H1 (cell line): Measurements from ENCODE around the gene DDX51. TPM values are rescaled to one million over a fixed set of nuclear protein-coding genes. Genes with fewer than 3 reads are reported as not detected.

ENCODE experiments used
- CTCF ChIA-PET: fragments of 300-600 bp; sonication (Branson Sonifier 250); formaldehyde crosslinking; loops from one replicate; lab custom pipeline; 2021; ENCODE audit not compliant: partially characterized antibody; lab: Charles Lee
- POLR2A ChIA-PET: fragments of 300-600 bp; sonication (Branson Sonifier 250); formaldehyde crosslinking; loops from one replicate; lab custom pipeline; 2021; ENCODE audit warnings: inconsistent platforms; ENCODE audit not compliant: partially characterized antibody; lab: Charles Lee
- DNase-seq, 2 experiments: peaks; one replicate each; pipeline versions ENCODE4 v3.0.0 to v3.0.0-alpha.2; 2010 to 2022; ENCODE audit warnings: low spot score in 2 of 2, low read depth in 1 of 2, mixed read lengths in 1 of 2
- FAIRE-seq: peaks from 2 replicates; lab custom pipeline; 2011; peaks lifted over from hg19 to GRCh38; lab: Jason Lieb, UNC
- H2AFZ ChIP-seq: 2 replicates; pipeline ENCODE4 v1.8.1; 2012; ENCODE audit warnings: low read length, inconsistent platforms
- H2AK5ac ChIP-seq: 2 replicates; pipeline ENCODE4 v1.6.1; 2013; ENCODE audit warnings: low read depth, low read length
- H2BK120ac ChIP-seq: replicated peaks from 2 replicates; pipeline ENCODE3; 2013; ENCODE audit warnings: low read depth, low read length, inconsistent platforms
- H2BK12ac ChIP-seq: 2 replicates; pipeline ENCODE4 v1.6.1; 2013; ENCODE audit warnings: low read depth, low read length
- H2BK15ac ChIP-seq: 2 replicates; pipeline ENCODE4 v1.6.1; 2013; ENCODE audit warnings: low read length
- H2BK20ac ChIP-seq: 2 replicates; pipeline ENCODE4 v1.6.1; 2013; ENCODE audit warnings: low read length
- H2BK5ac ChIP-seq: 2 replicates; pipeline ENCODE4 v1.6.1; 2013; ENCODE audit warnings: low read depth, low read length
- H3K14ac ChIP-seq: 2 replicates; pipeline ENCODE4 v1.6.1; 2013; ENCODE audit warnings: inconsistent platforms; ENCODE audit not compliant: insufficient read length
- H3K18ac ChIP-seq: 2 replicates; pipeline ENCODE4 v1.6.1; 2013; ENCODE audit warnings: low read length; ENCODE audit errors: extremely low read depth
- H3K23ac ChIP-seq: 2 replicates; pipeline ENCODE4 v1.6.1; 2013; ENCODE audit warnings: inconsistent platforms; ENCODE audit not compliant: insufficient read length
- H3K23me2 ChIP-seq: 2 replicates; pipeline ENCODE4 v1.6.1; 2013; ENCODE audit warnings: low read depth, low read length
- H3K27ac ChIP-seq: 2 replicates; pipeline ENCODE4 v1.6.1; 2011; ENCODE audit warnings: low read depth, low read length, inconsistent platforms
- H3K27me3 ChIP-seq, 4 experiments: replicated peaks in 1 of 4; 1 replicate in 1 of 4; 2 replicates in 3 of 4; pipeline versions ENCODE4 v1.6.1 to v1.8.1; 2011 to 2013; ENCODE audit warnings: low read length in 3 of 4, mild to moderate bottlenecking in 3 of 4, inconsistent platforms in 2 of 4, mixed read lengths in 2 of 4, moderate library complexity in 1 of 4; ENCODE audit not compliant: control insufficient read depth in 3 of 4, insufficient read depth in 3 of 4; ENCODE audit errors: extremely low read depth in 1 of 4
- H3K36me3 ChIP-seq, 4 experiments: 2 replicates each; pipeline versions ENCODE4 v1.6.1 to v1.8.1; 2011 to 2013; ENCODE audit warnings: mild to moderate bottlenecking in 4 of 4, low read length in 3 of 4, moderate library complexity in 2 of 4, control low read depth in 1 of 4, inconsistent platforms in 1 of 4; ENCODE audit not compliant: insufficient read depth in 4 of 4, control insufficient read depth in 2 of 4
- H3K4ac ChIP-seq: replicated peaks from 2 replicates; pipeline ENCODE3; 2013; ENCODE audit warnings: low read length, low read depth, mixed read lengths, inconsistent platforms; ENCODE audit not compliant: insufficient read length
- H3K4me1 ChIP-seq, 4 experiments: replicated peaks in 1 of 4; 1 replicate in 1 of 4; 2 replicates in 3 of 4; pipeline versions ENCODE4 v1.6.1 to v1.8.1; 2011 to 2013; ENCODE audit warnings: low read length in 3 of 4, inconsistent platforms in 2 of 4, mixed read lengths in 1 of 4; ENCODE audit not compliant: insufficient read depth in 4 of 4, control insufficient read depth in 3 of 4
- H3K4me2 ChIP-seq, 2 experiments: 2 replicates each; pipeline versions ENCODE4 v1.6.1 to v1.8.1; 2011 to 2013; ENCODE audit warnings: low read depth in 2 of 2, low read length in 2 of 2, control low read depth in 1 of 2, inconsistent platforms in 1 of 2, mild to moderate bottlenecking in 1 of 2; ENCODE audit not compliant: insufficient read depth in 1 of 2
- H3K4me3 ChIP-seq, 4 experiments: fragments of 200-600, 300-600 bp in 1 of 4; sonication (generic), shearing (Covaris generic), sonication (Bioruptor Twin) in 1 of 4; 2 replicates each; pipeline versions ENCODE4 v1.5.1 to v1.8.1; 2011 to 2016; ENCODE audit warnings: low read length in 4 of 4, low read depth in 3 of 4, control low read depth in 2 of 4, inconsistent platforms in 2 of 4, mild to moderate bottlenecking in 2 of 4, mixed read lengths in 1 of 4, moderate library complexity in 1 of 4; ENCODE audit not compliant: insufficient read depth in 2 of 4; ENCODE audit errors: extremely low read depth in 1 of 4
- H3K56ac ChIP-seq: replicated peaks from 2 replicates; pipeline ENCODE3; 2013; ENCODE audit warnings: low read depth, mild to moderate bottlenecking, mixed read lengths, low read length, inconsistent platforms; ENCODE audit not compliant: insufficient read length
- H3K79me1 ChIP-seq: 2 replicates; pipeline ENCODE4 v1.6.1; 2013; ENCODE audit warnings: low read depth, low read length, control low read depth
- H3K79me2 ChIP-seq, 2 experiments: 2 replicates each; pipeline versions ENCODE4 v1.6.1 to v1.8.1; 2012 to 2013; ENCODE audit warnings: low read length in 2 of 2, mild to moderate bottlenecking in 2 of 2, inconsistent platforms in 1 of 2; ENCODE audit not compliant: insufficient read depth in 2 of 2, control insufficient read depth in 1 of 2
- H3K9ac ChIP-seq, 4 experiments: replicated peaks in 1 of 4; 1 replicate in 1 of 4; 2 replicates in 3 of 4; pipeline versions ENCODE4 v1.6.1 to v1.8.1; 2011 to 2013; ENCODE audit warnings: low read depth in 3 of 4, low read length in 3 of 4, control low read depth in 2 of 4, mild to moderate bottlenecking in 2 of 4, moderate library complexity in 2 of 4, inconsistent platforms in 1 of 4; ENCODE audit errors: extremely low read depth in 1 of 4
- H3K9me3 ChIP-seq, 2 experiments: 2 replicates each; pipeline versions ENCODE4 v1.6.1 to v1.8.1; 2012 to 2013; ENCODE audit warnings: mild to moderate bottlenecking in 2 of 2, moderate library complexity in 2 of 2, control low read depth in 1 of 2, inconsistent platforms in 1 of 2, low read depth in 1 of 2, low read length in 1 of 2, mixed read lengths in 1 of 2; ENCODE audit not compliant: insufficient read depth in 2 of 2
- H4K20me1 ChIP-seq, 2 experiments: replicated peaks in 1 of 2; 2 replicates each; pipeline versions ENCODE3 to v1.8.1; 2011 to 2013; ENCODE audit warnings: inconsistent platforms in 2 of 2, low read length in 2 of 2, mild to moderate bottlenecking in 1 of 2; ENCODE audit not compliant: insufficient read depth in 2 of 2, control insufficient read depth in 1 of 2
- H4K5ac ChIP-seq: 2 replicates; pipeline ENCODE4 v1.6.1; 2013; ENCODE audit warnings: low read length, low read depth, mixed read lengths, inconsistent platforms; ENCODE audit not compliant: insufficient read length
- H4K8ac ChIP-seq: 2 replicates; pipeline ENCODE4 v1.8.0; 2013; ENCODE audit warnings: mild to moderate bottlenecking, moderate library complexity, low read length, inconsistent platforms; ENCODE audit not compliant: insufficient read depth; ENCODE audit errors: extremely low read depth
- H4K91ac ChIP-seq: replicated peaks from 2 replicates; pipeline ENCODE3; 2013; ENCODE audit warnings: low read length, mixed read lengths, inconsistent platforms; ENCODE audit not compliant: insufficient read length
- ASH2L ChIP-seq: fragments of 200-600, 300-600 bp; sonication (generic); IDR thresholded peaks from one replicate; pipeline ENCODE4 v1.7.1; 2017; ENCODE audit warnings: low read length
- CBX5 ChIP-seq: fragments of 300-800, 300-1000 bp; sonication (generic); IDR thresholded peaks from 2 replicates; pipeline ENCODE4 v1.7.1; 2016; ENCODE audit warnings: antibody characterized with exemption, low read length, low read depth
- CHD2 ChIP-seq: IDR thresholded peaks from 2 replicates; pipeline ENCODE4 v1.6.1; 2012; ENCODE audit warnings: low read length, improper control_type of control experiment
- JUND ChIP-seq: IDR thresholded peaks from 2 replicates; pipeline ENCODE4 v1.6.1; 2011; ENCODE audit warnings: mild to moderate bottlenecking, improper control_type of control experiment, low read length
- POLR2AphosphoS5 ChIP-seq: IDR thresholded peaks from 2 replicates; pipeline ENCODE4 v1.6.1; 2011; ENCODE audit warnings: low read depth, low read length
- RAD21 ChIP-seq, 2 experiments: IDR thresholded peaks in 1 of 2; conservative IDR thresholded peaks in 1 of 2; 2 replicates each; pipeline ENCODE4 v1.6.1; 2011; ENCODE audit warnings: low read depth in 2 of 2, low read length in 2 of 2, improper control_type of control experiment in 1 of 2, inconsistent platforms in 1 of 2, mild to moderate bottlenecking in 1 of 2, moderate library complexity in 1 of 2
- SAP30 ChIP-seq: fragments of 300-600 bp; sonication (generic); IDR thresholded peaks from 2 replicates; pipeline ENCODE4 v1.7.1; 2012; ENCODE audit warnings: low read length, moderate library complexity, mild to moderate bottlenecking, inconsistent platforms; ENCODE audit not compliant: insufficient read depth, insufficient replicate concordance
- SRF ChIP-seq: IDR thresholded peaks from 2 replicates; pipeline ENCODE4 v1.6.1; 2011; ENCODE audit warnings: mild to moderate bottlenecking, low read depth, low read length, moderate library complexity
- SUZ12 ChIP-seq: fragments of 200-600 bp; sonication (generic); IDR thresholded peaks from 2 replicates; pipeline ENCODE4 v1.6.1; 2012; ENCODE audit warnings: mild to moderate bottlenecking, inconsistent platforms, low read length, moderate library complexity, mixed read lengths
- WGBS, 2 experiments: shearing (Covaris generic) in 1 of 2; methylation state at CpG; one replicate each; pipeline versions ENCODE4 v1.1.6 to v1.1.7; 2013 to 2015; ENCODE audit warnings: low lambda C conversion rate in 2 of 2, mixed read lengths in 2 of 2, inconsistent platforms in 1 of 2, low coverage in 1 of 2, missing lambda C conversion rate in 1 of 2; ENCODE audit not compliant: insufficient replicate concordance in 2 of 2, insufficient coverage in 1 of 2, insufficient read length in 1 of 2; ENCODE audit errors: extremely low coverage in 1 of 2, missing lambda C conversion rate in 1 of 2; 5-methylcytosine and 5-hydroxymethylcytosine counted together
- polyA plus RNA-seq, 7 experiments: library from polyadenylated mRNA; depleted of rRNA in 3 of 7; stranded (reverse) in 5 of 7; unstranded in 2 of 7; fragments of >200 nt in 5 of 7; fragments of 200-250 nt in 2 of 7; gene quantifications; 1 replicate in 5 of 7; 2 replicates in 1 of 7; 4 replicates in 1 of 7; pipeline versions ENCODE4 v1.2.1 to v1.2.3, GENCODE V29; 2011 to 2013; ENCODE audit warnings: missing spikeins in 2 of 7, mixed read lengths in 2 of 7
- total RNA-seq: library from RNA; stranded (reverse); fragmentation: NEBNext Ultra II Directional; extraction: Animal tissue kit (Norgen Biotek cat#: 25700); gene quantifications from 2 replicates; pipeline ENCODE4 v1.2.1, GENCODE V29; 2021
- TF ChIP-seq, protein P1 (sequence below): IDR thresholded peaks from 2 replicates; pipeline ENCODE4 v1.6.1; 2012; ENCODE audit warnings: low read length, inconsistent platforms

The DDX51 gene
- total and polyA plus RNA-seq, 2 of the 8 experiments (the other 6 are each of a cell fraction or from before 2014, with no cell fraction given) = 11.2 to 24.4 TPM

DNA sequence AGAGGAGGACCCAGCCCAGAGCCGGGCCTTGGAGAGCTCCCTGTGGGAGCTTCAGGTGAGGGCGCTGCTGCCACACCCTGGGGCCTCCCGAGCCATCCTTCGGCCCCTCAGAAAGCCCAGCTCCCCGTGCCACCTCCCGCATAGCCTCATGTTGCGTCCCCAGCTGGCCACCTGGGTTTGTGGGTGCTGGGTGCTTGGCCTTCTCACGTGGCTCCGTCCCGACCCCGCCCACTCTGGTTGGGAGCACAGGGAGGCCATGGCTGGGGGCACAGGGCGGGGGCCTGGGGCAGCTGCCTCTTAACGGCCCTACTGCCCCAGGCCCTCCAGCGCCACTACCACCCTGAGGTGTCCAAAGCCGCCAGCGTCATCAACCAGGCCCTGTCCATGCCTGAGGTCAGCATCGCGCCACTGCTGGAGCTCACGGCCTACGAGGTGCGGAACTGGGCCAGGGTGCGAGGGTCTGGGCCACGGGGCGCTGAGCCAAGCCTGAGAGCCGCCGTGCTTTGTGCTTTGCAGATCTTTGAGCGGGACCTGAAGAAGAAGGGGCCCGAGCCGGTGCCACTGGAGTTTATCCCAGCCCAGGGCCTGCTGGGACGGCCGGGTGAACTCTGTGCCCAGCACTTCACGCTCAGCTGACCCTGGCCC is 7.8 kb upstream of the DDX51 start:
- H3K56ac ChIP-seq = no peak overlapping the region
- DNase-seq (no peak), FAIRE-seq (no peak)
- no peak overlapping the region for H2BK20ac ChIP-seq
- H3K4ac ChIP-seq = no peak overlapping the region
- H4K8ac ChIP-seq = 0 out of 2 replicates have a peak overlapping the region, but pooled peaks have one; percentile 25
- no peak overlapping the region for H3K4me2 ChIP-seq
- H3K23ac ChIP-seq = no peak overlapping the region
- POLR2A ChIA-PET = interaction anchor here (0.9 to 1.8 kb wide), 4 partner anchors 15 to 416 kb away, joined by 3 to 4 read pairs (median 3); no protein-coding TSS in a partner anchor
- no peak overlapping the region for H2AK5ac ChIP-seq
- H4K5ac ChIP-seq = no peak overlapping the region
- no peak overlapping the region for H3K14ac ChIP-seq
- peaks cover 1 to 38% (median 15%) of the 10 kb centered on the region in 4 experiments; a peak in 7 of 8 replicates for H3K36me3 ChIP-seq
- peaks cover 0 to 2% of the 10 kb centered on the region in 2 experiments; a peak in 2 of 4 replicates for H3K79me2 ChIP-seq
- H4K91ac ChIP-seq = no peak overlapping the region
- CTCF ChIA-PET = interaction anchor here (0.6 to 1.4 kb wide), 8 partner anchors 9 to 347 kb away, joined by 3 to 9 read pairs (median 3); no protein-coding TSS in a partner anchor
- no peak overlapping the region for H2AFZ ChIP-seq
- no peak overlapping the region for H3K18ac ChIP-seq
- no peak overlapping the region for H2BK12ac ChIP-seq
- peaks cover 0 to 3% (median 1%) of the 10 kb centered on the region in 4 experiments; a peak in 4 of 7 replicates for H3K4me1 ChIP-seq
- peaks cover 9% of the 10 kb centered on the region; the same call in 1 of the 2 replicates for H3K79me1 ChIP-seq
- WGBS, 2 experiments = 92% methylated on average over 26 of the region's 32 CpGs; no CpG with 5 or more reads in 1 of the 2 experiments
- peaks cover 0 to 19% of the 10 kb centered on the region in 2 experiments for H4K20me1 ChIP-seq
- H2BK120ac ChIP-seq = no peak overlapping the region
- H3K9ac ChIP-seq = no peak overlapping the region
- H3K27me3 ChIP-seq = no peaks in the 10 kb centered on the region; a peak in 1 of 7 replicates
- no peak overlapping the region for H3K4me3 ChIP-seq
- H2BK5ac ChIP-seq = no peak overlapping the region
- peaks cover 3 to 10% of the 10 kb centered on the region in 2 experiments; a peak in 3 of 4 replicates for H3K9me3 ChIP-seq
- no peak overlapping the region for H2BK15ac ChIP-seq
- H3K23me2 ChIP-seq = peaks cover 17% of the 10 kb centered on the region
- H3K27ac ChIP-seq = no peak overlapping the region
- TF ChIP-seq POLR2AphosphoS5 = no peak
- no peak for TF ChIP-seq JUND
- TF ChIP-seq SUZ12 = no peak
- TF ChIP-seq SAP30 = no peak
- no peak for TF ChIP-seq SRF
- TF ChIP-seq CBX5 = no peak
- no peak for TF ChIP-seq ASH2L
- TF ChIP-seq, protein P1, sequence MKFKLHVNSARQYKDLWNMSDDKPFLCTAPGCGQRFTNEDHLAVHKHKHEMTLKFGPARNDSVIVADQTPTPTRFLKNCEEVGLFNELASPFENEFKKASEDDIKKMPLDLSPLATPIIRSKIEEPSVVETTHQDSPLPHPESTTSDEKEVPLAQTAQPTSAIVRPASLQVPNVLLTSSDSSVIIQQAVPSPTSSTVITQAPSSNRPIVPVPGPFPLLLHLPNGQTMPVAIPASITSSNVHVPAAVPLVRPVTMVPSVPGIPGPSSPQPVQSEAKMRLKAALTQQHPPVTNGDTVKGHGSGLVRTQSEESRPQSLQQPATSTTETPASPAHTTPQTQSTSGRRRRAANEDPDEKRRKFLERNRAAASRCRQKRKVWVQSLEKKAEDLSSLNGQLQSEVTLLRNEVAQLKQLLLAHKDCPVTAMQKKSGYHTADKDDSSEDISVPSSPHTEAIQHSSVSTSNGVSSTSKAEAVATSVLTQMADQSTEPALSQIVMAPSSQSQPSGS = no peak
- no peak for TF ChIP-seq CHD2
- TF ChIP-seq RAD21 (IDR thresholded peaks at IDR 0.05 in 1 of 2, conservative IDR thresholded peaks at IDR 0.05 in 1 of 2; ENCODE audit: low read depth in 2 of 2, low read length in 2 of 2) = no peak
